ENCODE measurements around the gene ARHGAP42. TPM values are rescaled to one million over a fixed set of nuclear protein-coding genes. Genes with fewer than 3 reads are reported as not detected.

ARHGAP42 gene
- total and polyA plus RNA-seq, 10 donors: 3.5 to 31.0 (median 19.6) TPM

DNA sequence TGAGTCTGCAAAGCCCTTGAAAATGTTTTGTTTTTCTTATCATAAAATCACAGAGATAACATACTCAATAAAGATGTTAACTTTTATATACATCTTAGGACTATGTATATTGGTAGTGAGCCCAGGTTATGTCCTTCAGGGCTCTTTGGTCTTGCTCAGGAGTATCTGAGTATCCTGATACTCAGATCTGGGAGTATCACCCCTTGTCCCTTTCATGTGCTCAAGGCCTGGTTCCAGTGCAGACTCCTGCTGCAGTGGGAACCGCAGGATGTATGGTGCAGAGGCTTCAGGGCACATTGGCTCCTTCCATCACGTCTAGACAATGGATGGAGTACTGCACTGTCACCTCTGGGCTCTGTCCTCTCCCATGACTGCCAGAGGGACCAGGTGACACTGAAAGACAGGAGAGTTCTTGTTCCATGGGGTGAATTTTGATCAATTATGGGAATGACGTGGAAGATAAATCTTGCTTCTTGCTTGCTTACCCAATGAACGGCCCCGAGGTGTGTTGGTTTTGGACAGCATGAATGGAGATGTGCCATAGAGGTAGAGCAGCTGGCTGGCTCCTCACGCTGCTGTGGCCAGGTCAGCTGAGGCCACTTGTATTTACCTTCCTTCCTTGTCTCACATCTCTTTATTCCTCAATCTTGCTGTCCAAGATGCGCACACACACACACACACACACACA is 215.5 kb downstream of the ARHGAP42 start:
- DNase-seq: no peak
- intact Hi-C loops (cut with DNase I; ENCODE audit: low total_unique reads): no loop called here
- no peaks in the 10 kb centered on the region for H3K27me3 ChIP-seq (replicated peaks in 1 of 7)
- H3K9me3 ChIP-seq: no peaks in the 10 kb centered on the region
- WGBS, 5 donors: 67 to 88% (median 78%) methylated on average over 7 of the region's 7 CpGs
- H3K4me3 ChIP-seq: no peak overlapping the region
- no peak overlapping the region for H3K27ac ChIP-seq
- H3K4me1 ChIP-seq: no peaks in the 10 kb centered on the region
- no peak for TF ChIP-seq POLR2A (IDR thresholded peaks at IDR 0.05)
- TF ChIP-seq, protein P1, sequence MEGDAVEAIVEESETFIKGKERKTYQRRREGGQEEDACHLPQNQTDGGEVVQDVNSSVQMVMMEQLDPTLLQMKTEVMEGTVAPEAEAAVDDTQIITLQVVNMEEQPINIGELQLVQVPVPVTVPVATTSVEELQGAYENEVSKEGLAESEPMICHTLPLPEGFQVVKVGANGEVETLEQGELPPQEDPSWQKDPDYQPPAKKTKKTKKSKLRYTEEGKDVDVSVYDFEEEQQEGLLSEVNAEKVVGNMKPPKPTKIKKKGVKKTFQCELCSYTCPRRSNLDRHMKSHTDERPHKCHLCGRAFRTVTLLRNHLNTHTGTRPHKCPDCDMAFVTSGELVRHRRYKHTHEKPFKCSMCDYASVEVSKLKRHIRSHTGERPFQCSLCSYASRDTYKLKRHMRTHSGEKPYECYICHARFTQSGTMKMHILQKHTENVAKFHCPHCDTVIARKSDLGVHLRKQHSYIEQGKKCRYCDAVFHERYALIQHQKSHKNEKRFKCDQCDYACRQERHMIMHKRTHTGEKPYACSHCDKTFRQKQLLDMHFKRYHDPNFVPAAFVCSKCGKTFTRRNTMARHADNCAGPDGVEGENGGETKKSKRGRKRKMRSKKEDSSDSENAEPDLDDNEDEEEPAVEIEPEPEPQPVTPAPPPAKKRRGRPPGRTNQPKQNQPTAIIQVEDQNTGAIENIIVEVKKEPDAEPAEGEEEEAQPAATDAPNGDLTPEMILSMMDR (IDR thresholded peaks at IDR 0.05 in 8 of 11, conservative IDR thresholded peaks at IDR 0.05 in 3 of 11): no peak
- no peaks in the 10 kb centered on the region for H3K36me3 ChIP-seq

DNA sequence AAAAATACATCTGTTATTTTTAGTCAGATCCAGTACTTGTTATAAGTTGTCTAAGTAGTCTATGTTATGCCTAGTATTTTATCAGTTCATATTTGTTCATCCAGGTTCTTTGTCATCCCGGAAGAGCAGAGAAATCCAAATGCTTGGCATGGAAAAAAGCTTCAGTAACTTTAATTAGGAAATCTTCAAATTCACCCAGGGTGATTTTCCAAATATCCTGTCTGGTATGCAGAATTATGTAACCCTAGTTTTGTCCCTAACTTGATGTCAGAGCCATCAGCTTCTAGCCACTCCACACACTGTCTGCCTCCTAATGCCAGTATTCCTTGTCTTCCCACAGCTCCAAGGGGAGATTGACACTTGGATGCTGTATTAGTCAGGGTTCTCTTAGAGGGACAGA is 216.2 kb downstream of the ARHGAP42 start:
- no peaks in the 10 kb centered on the region for H3K27me3 ChIP-seq (replicated peaks in 1 of 7)
- intact Hi-C loops (cut with DNase I; ENCODE audit: low total_unique reads): no loop called here
- no peak overlapping the region for H3K4me3 ChIP-seq
- no peaks in the 10 kb centered on the region for H3K9me3 ChIP-seq
- TF ChIP-seq POLR2AphosphoS5 (IDR thresholded peaks at IDR 0.05) (no peak), POLR2A (IDR thresholded peaks at IDR 0.05) (no peak)
- TF ChIP-seq, protein P1 (IDR thresholded peaks at IDR 0.05 in 8 of 11, conservative IDR thresholded peaks at IDR 0.05 in 3 of 11): no peak
- 73 to 90% (median 79%) methylated on average over 1 of the region's 1 CpG for WGBS, 5 donors
- no peak overlapping the region for H3K27ac ChIP-seq
- no peaks in the 10 kb centered on the region for H3K4me1 ChIP-seq
- H3K36me3 ChIP-seq: no peaks in the 10 kb centered on the region
- DNase-seq: no peak

DNA sequence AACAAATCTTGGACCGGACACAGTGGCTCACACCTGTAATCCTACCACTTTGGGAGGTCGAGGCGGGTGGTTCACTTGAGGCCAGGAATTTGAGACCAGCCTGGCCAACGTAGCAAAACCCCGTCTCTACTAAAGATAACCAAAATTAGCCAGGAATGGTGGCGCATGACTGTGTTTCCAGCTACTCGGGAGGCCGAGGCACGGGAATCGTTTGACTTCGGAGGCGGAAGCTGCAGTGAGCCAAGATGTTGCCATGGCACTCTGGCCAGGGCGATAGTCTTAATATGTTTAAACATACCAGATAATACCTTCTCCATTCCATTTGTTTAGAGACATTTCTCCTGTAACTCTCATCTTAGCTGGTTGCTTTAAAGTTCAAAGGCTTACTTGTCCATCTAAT is 218.6 kb downstream of the ARHGAP42 start:
- Histone ChIP-seq H3K4me3 (no peak overlapping the region), H3K27me3 (replicated peaks in 1 of 7) (no peaks in the 10 kb centered on the region), H3K4me1 (no peaks in the 10 kb centered on the region), H3K9me3 (no peaks in the 10 kb centered on the region), H3K36me3 (no peaks in the 10 kb centered on the region), H3K27ac (no peak overlapping the region)
- TF ChIP-seq POLR2AphosphoS5 (IDR thresholded peaks at IDR 0.05) (no peak), POLR2A (IDR thresholded peaks at IDR 0.05) (no peak)
- TF ChIP-seq, protein P1 (IDR thresholded peaks at IDR 0.05 in 8 of 11, conservative IDR thresholded peaks at IDR 0.05 in 3 of 11): no peak
- intact Hi-C loops (cut with DNase I; ENCODE audit: low total_unique reads): no loop called here
- WGBS, 5 donors: 93 to 99% (median 96%) methylated on average over 13 of the region's 13 CpGs
- no peak for DNase-seq

DNA sequence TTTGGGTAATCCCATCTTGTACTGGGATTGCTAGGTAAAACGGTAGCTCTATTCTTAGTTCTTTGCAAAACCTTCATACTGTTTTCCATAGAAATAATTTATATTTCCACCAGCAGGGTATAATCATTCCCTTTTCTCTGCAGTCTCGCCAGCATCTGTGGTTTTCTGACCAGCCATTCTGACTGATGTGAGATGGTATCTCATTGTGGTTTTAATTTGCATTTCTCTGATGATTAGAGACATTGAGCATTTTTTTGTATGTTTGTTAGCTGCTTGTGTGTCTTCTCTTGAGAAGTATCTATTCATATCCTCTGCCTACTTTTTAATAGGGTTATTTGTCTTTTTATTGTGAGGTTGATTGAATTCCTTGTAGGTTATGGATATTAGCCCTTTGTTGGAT is 221.7 kb downstream of the ARHGAP42 start:
- intact Hi-C loops (cut with DNase I; ENCODE audit: low total_unique reads): no loop called here
- Histone ChIP-seq H3K9me3 (no peaks in the 10 kb centered on the region), H3K36me3 (no peaks in the 10 kb centered on the region), H3K27me3 (replicated peaks in 1 of 7) (no peaks in the 10 kb centered on the region), H3K4me1 (no peaks in the 10 kb centered on the region), H3K27ac (no peak overlapping the region), H3K4me3 (no peak overlapping the region)
- DNase-seq: no peak
- TF ChIP-seq POLR2AphosphoS5 (IDR thresholded peaks at IDR 0.05) (no peak), POLR2A (IDR thresholded peaks at IDR 0.05) (no peak)
- TF ChIP-seq, protein P1 (IDR thresholded peaks at IDR 0.05 in 8 of 11, conservative IDR thresholded peaks at IDR 0.05 in 3 of 11): no peak
- 32 to 58% (median 53%) methylated on average over 2 of the region's 2 CpGs for WGBS, 5 donors

Data from spleen (tissue), 11 donors.